GM12892 (cell line): ENCODE data around the gene RTN4R.

Experiments
- DNase-seq: peaks from one replicate; pipeline ENCODE4 v3.0.0; 2011; ENCODE audit not compliant: insufficient read length
- FAIRE-seq: peaks from 2 replicates; lab custom pipeline; 2011; peaks lifted over from hg19 to GRCh38; lab: Jason Lieb, UNC
- POLR2A ChIP-seq: IDR thresholded peaks from 2 replicates; pipeline ENCODE4 v1.6.1; 2011; ENCODE audit warnings: low read depth, low read length, control low read depth
- POLR2AphosphoS5 ChIP-seq: IDR thresholded peaks from 2 replicates; pipeline ENCODE4 v1.6.1; 2011; ENCODE audit warnings: low read depth, low read length, control low read depth
- TAF1 ChIP-seq: IDR thresholded peaks from 2 replicates; pipeline ENCODE4 v1.6.1; 2011; ENCODE audit warnings: low read depth, mild to moderate bottlenecking, control low read depth, low read length, borderline replicate concordance

RTN4R gene

DNA sequence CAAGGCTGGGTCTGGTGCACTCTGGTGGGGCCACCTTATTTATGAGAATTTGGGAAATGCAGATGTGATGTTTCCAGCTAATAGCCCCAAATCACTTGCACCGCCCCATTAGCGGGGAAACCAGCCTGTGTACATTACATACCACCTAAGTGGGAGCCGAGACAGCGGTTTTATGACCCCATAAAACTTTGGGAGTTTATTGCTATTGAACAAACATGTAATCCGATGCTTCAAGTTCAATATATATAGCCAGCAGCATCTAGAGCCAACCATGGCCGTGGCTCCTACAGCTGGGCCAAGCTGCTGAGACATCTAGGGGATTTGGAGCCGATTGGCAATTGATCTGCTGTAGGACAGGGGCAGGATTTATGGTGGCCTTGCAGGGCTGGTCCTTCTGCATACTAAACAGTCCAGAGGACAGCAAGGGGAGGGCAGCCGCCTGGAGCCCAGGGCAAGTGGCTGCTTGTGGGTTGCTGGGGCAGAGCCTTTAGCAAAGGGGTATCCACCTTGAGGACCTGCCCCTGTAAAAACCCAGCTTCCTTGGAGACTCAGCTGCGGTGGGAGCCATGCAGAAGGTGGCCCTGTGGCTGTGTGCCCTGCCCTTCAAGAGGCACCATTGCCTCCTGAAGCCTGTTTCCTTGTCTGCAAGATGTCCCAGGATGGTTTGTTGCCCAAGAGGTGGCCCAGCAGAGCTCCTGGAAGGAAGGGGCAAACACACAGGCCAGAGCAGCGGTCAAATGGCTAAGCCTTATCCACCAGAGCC is 69.4 kb downstream of the RTN4R start:
- FAIRE-seq (no peak), DNase-seq (no peak)
- no peak for TF ChIP-seq POLR2AphosphoS5
- no peak for TF ChIP-seq TAF1
- TF ChIP-seq POLR2A = no peak

DNA sequence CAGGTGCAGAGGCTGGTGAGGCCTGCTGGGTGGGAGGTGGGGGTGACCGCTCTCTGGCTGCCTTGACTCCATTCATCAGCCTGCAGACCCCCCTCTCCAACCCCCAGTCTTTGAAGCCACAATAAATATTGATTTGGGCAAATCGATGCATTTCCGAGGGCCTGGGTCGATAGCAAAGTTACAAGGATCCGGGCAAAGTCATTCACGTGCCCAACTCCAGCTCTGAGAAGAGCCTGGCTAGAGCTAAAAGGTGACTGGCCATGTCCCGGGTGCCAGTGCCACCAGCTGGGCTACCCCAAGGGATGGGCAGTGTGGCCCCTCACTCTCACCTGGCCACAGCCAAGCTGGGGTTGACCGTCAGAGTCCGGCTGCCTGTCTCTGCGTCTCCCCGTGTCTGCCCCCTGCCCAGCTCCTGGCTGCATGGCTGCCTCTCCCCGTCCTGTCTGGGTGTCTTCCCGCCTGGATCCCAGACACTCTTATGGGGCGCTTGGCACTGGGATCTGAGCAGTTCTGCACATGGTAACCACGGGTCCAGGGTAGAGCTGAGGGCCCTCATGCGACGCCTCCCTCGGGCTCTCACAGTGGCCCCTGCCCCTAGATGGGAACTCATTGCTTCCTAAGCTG is 70.6 kb downstream of the RTN4R start:
- DNase-seq (no peak), FAIRE-seq (no peak)
- TF ChIP-seq POLR2AphosphoS5 (no peak), POLR2A (no peak), TAF1 (no peak)

DNA sequence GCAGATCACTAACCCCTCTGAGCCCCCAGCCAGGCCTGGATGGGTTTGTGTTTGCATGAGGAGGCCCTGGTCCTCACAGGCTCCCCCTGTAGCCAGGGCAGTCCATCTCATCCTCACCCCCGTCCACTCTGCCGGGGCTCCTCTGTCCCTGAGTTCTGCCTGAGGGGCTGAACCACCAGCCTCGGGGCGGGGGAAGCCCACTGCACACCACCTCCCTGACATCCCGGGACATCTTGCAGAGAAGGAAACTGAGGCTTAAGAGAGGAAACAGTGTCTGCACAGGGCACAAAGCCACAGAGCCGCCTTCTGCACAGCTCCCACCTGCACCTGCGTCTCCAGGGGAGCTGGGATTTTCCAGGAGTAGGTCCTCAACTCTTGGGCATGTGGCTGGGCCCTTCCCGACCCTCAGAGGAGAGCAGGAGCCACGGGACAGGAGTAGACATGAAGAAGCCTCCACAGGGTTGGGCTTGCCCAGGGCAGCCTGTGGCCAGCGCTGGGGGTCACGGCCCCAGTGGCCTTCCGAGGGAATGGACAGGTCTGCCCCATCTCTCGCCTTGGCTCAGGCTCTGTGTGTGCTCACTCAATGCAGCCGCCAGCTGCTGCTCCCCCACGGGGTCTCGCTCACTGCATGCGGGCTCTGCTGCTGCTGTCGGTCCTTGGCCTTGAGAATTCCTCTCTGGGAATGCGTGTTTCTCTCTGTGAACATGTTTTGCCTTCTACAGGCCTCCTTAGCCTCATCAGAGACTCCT is 71.8 kb downstream of the RTN4R start:
- TF ChIP-seq POLR2A (no peak), TAF1 (no peak), POLR2AphosphoS5 (no peak)
- DNase-seq (no peak), FAIRE-seq (no peak)

DNA sequence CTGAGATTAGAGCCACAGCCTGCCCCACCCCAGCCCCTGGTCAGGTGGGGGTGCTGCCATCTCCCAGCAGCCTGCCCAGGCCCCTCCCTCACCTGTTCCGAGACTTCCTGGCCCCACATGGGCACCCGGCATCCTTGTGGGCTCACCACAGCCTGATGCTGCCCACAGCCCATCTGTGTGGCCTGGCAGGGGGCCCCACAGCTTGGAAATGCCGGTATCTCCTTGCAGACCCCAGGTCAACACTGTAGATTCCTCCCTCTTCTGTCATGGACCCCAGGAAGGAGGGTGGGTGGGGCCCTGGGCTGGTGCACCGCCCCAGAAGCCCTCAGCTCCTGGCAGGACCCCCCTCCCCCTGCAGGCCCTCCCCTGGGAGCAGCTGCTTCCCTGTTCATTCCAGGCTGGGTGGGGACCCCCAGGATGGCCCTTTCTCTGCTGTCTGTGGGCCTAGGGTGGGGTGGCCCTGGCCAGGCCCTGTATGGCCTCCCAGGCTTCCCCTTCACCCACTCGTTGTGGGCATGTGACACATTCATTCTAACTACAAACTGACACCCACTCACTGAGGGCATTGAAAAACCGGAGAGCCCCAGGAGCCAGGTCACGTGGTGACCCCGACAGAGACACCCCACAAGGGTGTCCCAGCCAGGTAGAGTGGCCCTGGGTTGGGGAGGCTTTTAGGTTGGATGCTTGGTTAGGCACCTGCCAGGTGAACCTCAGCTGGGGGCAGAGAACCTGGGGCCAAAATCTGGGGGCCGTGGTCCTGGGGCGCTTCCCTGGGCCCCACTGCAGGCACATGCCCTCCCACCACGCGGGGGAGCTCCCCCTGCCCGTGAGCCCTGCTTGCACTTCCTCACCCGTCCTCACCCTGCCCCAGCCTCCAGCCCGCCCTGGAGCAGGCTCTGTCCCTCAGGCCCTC is 73.2 kb downstream of the RTN4R start:
- FAIRE-seq (no peak), DNase-seq (no peak)

DNA sequence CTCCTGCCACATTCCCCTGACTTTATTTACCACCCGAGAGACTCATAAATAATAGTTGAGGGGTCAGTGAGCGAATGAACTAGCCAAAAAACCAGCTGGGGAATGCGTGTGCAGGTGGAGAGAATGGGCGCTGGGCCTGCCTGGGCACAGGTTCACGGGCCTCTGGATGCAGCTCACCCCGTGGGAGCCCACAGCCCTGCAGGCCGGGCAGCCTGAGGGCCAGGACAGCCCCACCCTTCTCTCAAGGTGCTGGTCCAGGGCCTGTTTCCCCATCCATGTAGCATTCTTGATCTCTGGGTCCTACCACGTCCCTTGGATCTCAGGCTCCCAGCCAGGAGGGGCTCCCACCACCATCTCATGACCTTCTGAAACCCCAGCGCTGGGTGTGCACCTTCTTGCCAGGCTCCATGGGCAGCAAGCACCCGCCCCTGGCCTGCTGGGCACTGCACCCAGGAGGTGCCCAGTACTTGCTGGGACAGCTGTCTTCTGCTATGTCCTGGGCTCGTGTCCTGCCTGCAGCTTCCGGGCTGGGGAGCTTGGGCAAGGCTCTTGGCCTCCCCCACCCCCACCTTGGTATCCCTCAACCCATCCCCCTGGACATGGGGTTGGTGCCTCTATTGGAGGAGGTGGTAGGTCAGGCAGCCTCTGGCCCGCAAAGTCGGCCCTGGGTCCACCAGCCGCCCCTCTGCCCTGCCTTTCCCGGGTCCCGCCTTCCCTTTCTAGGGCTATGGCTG is 74.2 kb downstream of the RTN4R start:
- TF ChIP-seq POLR2A = no peak
- TF ChIP-seq TAF1 = no peak
- no peak for TF ChIP-seq POLR2AphosphoS5
- no peak for DNase-seq
- no peak for FAIRE-seq

More for the DNA sequence above, 73.2 kb downstream of the RTN4R start:
- TF ChIP-seq POLR2A = no peak

DNA sequence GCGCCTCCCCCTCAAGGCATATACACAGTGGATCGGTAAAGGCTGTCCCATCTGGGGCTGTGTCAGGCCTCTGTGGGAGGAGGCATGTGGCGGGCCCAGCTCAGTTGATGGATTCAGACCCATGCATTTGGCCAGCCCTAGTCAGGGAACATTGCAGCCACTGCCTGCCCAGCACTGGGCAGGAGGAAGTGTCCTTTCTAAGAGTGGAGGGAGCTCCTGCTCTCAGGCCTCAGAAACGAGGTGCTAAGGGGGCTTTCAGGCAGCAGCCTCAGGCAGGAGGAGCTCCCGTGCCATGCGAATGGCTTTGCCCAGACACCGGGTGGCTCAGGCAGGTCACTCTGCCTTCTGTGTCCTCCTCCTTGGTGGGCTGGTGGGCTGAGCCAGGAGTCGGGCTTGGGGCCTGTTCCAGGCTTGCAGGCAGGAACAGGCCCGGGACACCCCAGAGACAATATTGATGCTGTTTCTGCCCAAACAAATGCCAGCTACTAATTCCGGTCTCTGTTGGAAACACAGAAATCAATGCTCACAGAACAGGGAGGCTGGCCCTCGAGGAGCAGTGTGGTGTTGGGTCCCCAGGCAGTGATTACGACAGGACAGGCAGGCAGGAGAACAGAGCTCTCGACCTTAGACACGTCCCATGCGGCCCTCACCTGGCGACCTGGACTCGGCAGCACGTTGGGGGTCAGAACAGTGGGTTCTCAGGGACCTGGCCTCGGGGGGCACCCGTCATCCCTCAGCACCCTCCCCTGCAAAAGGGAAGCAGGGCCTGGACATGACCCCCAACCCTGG is 75.0 kb downstream of the RTN4R start:
- DNase-seq = no peak
- no peak for TF ChIP-seq POLR2A
- no peak for FAIRE-seq

DNA sequence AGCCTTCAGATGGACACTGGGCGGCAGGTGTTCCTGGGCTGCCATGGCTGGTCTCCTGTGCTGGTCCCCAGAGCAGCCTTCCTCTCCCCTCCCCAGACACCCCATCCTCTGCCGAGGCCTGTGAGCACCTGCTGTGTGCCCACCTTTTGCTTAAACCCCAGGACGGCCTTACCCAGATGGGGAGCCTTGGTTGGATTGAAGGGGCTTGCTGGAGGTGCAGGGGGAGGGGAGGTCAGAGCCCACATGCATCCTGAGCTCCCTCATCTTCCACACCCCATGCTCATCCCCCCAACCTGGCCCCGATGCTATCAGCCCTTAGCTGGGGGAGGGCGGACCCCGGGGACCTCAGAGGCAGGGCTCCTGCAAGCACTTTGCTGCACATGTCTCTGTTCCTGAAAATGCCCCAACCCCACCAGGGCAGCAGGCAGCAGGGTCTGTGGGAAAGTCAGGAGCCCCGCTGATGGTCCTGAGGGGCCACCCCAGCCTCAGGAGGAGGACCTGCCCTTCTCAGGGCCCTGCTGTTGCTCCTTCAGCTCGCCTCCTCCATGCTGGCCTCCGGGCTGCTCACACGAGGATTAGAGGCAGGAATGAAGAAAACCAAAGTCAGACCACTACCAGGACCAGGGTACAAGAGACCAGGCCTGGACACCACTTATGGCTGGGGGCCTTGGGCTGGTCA is 75.7 kb downstream of the RTN4R start:
- DNase-seq = no peak
- TF ChIP-seq POLR2A = no peak
- TF ChIP-seq POLR2AphosphoS5 = no peak
- TF ChIP-seq TAF1 = no peak
- no peak for FAIRE-seq

DNA sequence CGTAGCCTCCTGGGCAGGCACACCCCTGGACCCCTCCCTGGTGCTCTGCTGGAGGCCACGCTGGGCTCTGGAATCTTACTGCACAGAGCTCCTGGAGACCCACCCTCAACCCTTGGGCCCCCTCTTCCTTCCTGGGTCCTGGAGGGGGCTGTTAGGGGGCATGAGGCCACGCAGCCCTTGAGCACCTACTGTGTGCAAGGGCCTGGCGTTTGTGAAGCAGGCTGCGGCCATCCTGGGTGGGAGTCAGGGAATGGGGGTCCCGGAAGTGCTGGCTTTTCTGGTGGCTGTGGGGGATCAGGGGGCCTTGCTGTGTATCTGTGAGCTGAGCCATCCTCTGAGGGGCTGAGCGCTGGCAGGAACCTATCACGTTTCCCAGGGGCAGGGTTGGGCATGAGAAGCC is 76.3 kb downstream of the RTN4R start:
- no peak for DNase-seq
- no peak for TF ChIP-seq POLR2A
- TF ChIP-seq TAF1 = no peak
- no peak for TF ChIP-seq POLR2AphosphoS5
- no peak for FAIRE-seq
